Adrenal gland (tissue), 12 donors: ENCODE results near the gene CISTR. TPM values are rescaled to one million over a fixed set of nuclear protein-coding genes. Genes with fewer than 3 reads are reported as not detected.

Source experiments
- DNase-seq, 7 donors: peaks; one replicate each; pipeline ENCODE4 v3.0.0-alpha.2; 2019 to 2020
- H3K27ac ChIP-seq, 5 donors: fragments of 200-600 bp; sonication (generic) in 4 of 5; 1 replicate in 3 of 5; 2 replicates in 2 of 5; pipeline versions ENCODE4 v1.5.1 to v1.8.0; 2016 to 2020; ENCODE audit warnings: mild to moderate bottlenecking in 1 of 5
- H3K27me3 ChIP-seq: fragments of 200-600 bp; 2 replicates; pipeline ENCODE4 v1.8.0; 2021
- H3K36me3 ChIP-seq, 2 donors: fragments of 200-600 bp; replicated peaks in 1 of 2; 1 replicate in 1 of 2; 2 replicates in 1 of 2; pipeline versions ENCODE4 v1.5.1 to v1.8.0; 2018 to 2022
- H3K4me1 ChIP-seq, 2 donors: fragments of 200-600 bp; replicated peaks in 1 of 2; 1 replicate in 1 of 2; 2 replicates in 1 of 2; pipeline versions ENCODE4 v1.5.1 to v1.8.0; 2018 to 2021
- H3K4me3 ChIP-seq, 4 donors: fragments of 200-600 bp; sonication (generic) in 3 of 4; one replicate each; pipeline ENCODE4 v1.5.1; 2016 to 2018
- H3K9me3 ChIP-seq, 3 donors: fragments of 200-600 bp; sonication (generic) in 1 of 3; replicated peaks in 1 of 3; 1 replicate in 2 of 3; 2 replicates in 1 of 3; pipeline versions ENCODE4 v1.5.1 to v1.8.0; 2016 to 2021
- CTCF ChIP-seq, 6 experiments: fragments of 450-650 bp in 4 of 6; fragments of 200-600 bp in 2 of 6; sonication (generic) in 1 of 6; IDR thresholded peaks; 1 replicate in 5 of 6; 2 replicates in 1 of 6; pipeline versions ENCODE4 v1.5.1 to v1.8.0; 2016 to 2021; ENCODE audit warnings: antibody characterized with exemption in 6 of 6, mild to moderate bottlenecking in 2 of 6, moderate library complexity in 1 of 6
- POLR2A ChIP-seq, 2 donors: fragments of 450-650 bp; IDR thresholded peaks; one replicate each; pipeline ENCODE4 v1.6.1; 2017; ENCODE audit warnings: antibody characterized with exemption in 2 of 2, mild to moderate bottlenecking in 2 of 2, moderate library complexity in 1 of 2
- WGBS, 4 donors: extraction: QIAGEN DNeasy Blood & Tissue Kit in 2 of 4; methylation state at CpG; one replicate each; pipeline versions ENCODE4 v1.1.5 to v1.1.7; 2013 to 2017; 5-methylcytosine and 5-hydroxymethylcytosine counted together
- intact Hi-C, 2 donors: fragments of 100-400 bp; cut with DNase I; formaldehyde crosslinking; loops; one replicate each; pipeline versions ENCODE4 v1.14.1 to v1.15.0; 2022 to 2023
- polyA plus RNA-seq, 3 donors: library from polyadenylated mRNA; stranded (reverse); fragments of 200-250 nt in 2 of 3; fragments of 350-450 nt in 1 of 3; fragmentation: Illumina TruSeq in 1 of 3; extraction: RNeasy Lipid Tissue Mini Kit (QIAGEN cat#74804) in 1 of 3; gene quantifications; one replicate each; pipeline ENCODE4 v1.2.3, GENCODE V29; 2013 to 2014
- total RNA-seq, 9 donors: library from RNA; depleted of rRNA in 4 of 9; stranded (reverse); fragments of >200 nt in 4 of 9; fragments of 120-200 nt in 1 of 9; fragmentation: NEBNext Ultra II Directional in 1 of 9; extraction: Animal tissue kit (Norgen Biotek cat#: 25700) in 1 of 9; gene quantifications; one replicate each; pipeline versions ENCODE4 v1.1.0 to v1.2.4, GENCODE V29; 2013 to 2023
- donor health status: healthy with polysubstance abuse.
- donor health status: Bipolar disorder and iron deficiency.
- donor health status: DM: yes; HTN: yes; CAD: no.
- donor health status: DM: no; HTN: no; CAD: no.
- donor health status: DM: no; HTN: no; CAD: no.
- donor health status: DM: yes; HTN: yes; CAD: no.

The CISTR gene
- total and polyA plus RNA-seq, 12 donors, result not detected

GRCh38 chr12:53770281-53770680, 18.5 kb upstream of the CISTR start:
- H3K4me3 ChIP-seq, result no peak overlapping the region
- H3K36me3 ChIP-seq, result no peaks in the 10 kb centered on the region
- H3K27ac ChIP-seq, result no peak overlapping the region
- H3K9me3 ChIP-seq, result no peaks in the 10 kb centered on the region
- peaks cover 18% of the 10 kb centered on the region for H3K27me3 ChIP-seq
- no peak for TF ChIP-seq POLR2A (IDR thresholded peaks at IDR 0.05)
- no peak for TF ChIP-seq CTCF (IDR thresholded peaks at IDR 0.05)
- intact Hi-C loops, result no loop called here
- no peak for DNase-seq
- no peaks in the 10 kb centered on the region for H3K4me1 ChIP-seq

- Histone ChIP-seq H3K27ac (no peak overlapping the region), H3K9me3 (no peaks in the 10 kb centered on the region), H3K36me3 (no peaks in the 10 kb centered on the region), H3K4me3 (no peak overlapping the region), H3K4me1 (no peaks in the 10 kb centered on the region), H3K27me3 (peaks cover 22% of the 10 kb centered on the region)
- intact Hi-C loops, result no loop called here
- no peak for TF ChIP-seq CTCF (IDR thresholded peaks at IDR 0.05)
- no peak for TF ChIP-seq POLR2A (IDR thresholded peaks at IDR 0.05)
- 72 to 88% (median 83%) methylated on average over 5 of the region's 5 CpGs for WGBS, 4 donors
- no peak for DNase-seq
Observed at GRCh38 chr12:53768976-53769375, 17.2 kb upstream of the CISTR start.

- intact Hi-C loops, result no loop called here
- TF ChIP-seq CTCF (IDR thresholded peaks at IDR 0.05) (no peak), POLR2A (IDR thresholded peaks at IDR 0.05) (no peak)
- Histone ChIP-seq H3K27me3 (peaks cover 32% of the 10 kb centered on the region), H3K4me3 (no peak overlapping the region), H3K4me1 (no peaks in the 10 kb centered on the region), H3K27ac (no peak overlapping the region), H3K9me3 (no peaks in the 10 kb centered on the region), H3K36me3 (no peaks in the 10 kb centered on the region)
- 62 to 68% (median 64%) methylated on average over 1 to 3 of the region's 3 CpGs for WGBS, 4 donors
- no peak for DNase-seq
Observed at GRCh38 chr12:53766881-53767280, 15.1 kb upstream of the CISTR start.

GRCh38 chr12:53765891-53766290, 14.1 kb upstream of the CISTR start:
- H3K9me3 ChIP-seq, result no peaks in the 10 kb centered on the region
- peaks cover 32% of the 10 kb centered on the region for H3K27me3 ChIP-seq
- H3K4me1 ChIP-seq, result no peaks in the 10 kb centered on the region
- DNase-seq, result no peak
- no peak overlapping the region for H3K27ac ChIP-seq
- intact Hi-C loops, result no loop called here
- no peak overlapping the region for H3K4me3 ChIP-seq
- H3K36me3 ChIP-seq, result no peaks in the 10 kb centered on the region
- TF ChIP-seq CTCF (IDR thresholded peaks at IDR 0.05) (no peak), POLR2A (IDR thresholded peaks at IDR 0.05) (no peak)
- 68 to 77% (median 71%) methylated on average over 2 of the region's 2 CpGs for WGBS, 4 donors
